Measurements from ENCODE around the gene DAAM1.

The DAAM1 gene

GRCh38 chr14:59292028-59292427 lies 103.6 kb downstream of the DAAM1 start:
- DNase-seq (ENCODE audit: low read depth, low spot score), result no peak

- DNase-seq (ENCODE audit: low read depth, low spot score), result no peak
Measured at GRCh38 chr14:59292921-59293534, 104.6 kb downstream of the DAAM1 start.

GRCh38 chr14:59293935-59294661 lies 105.6 kb downstream of the DAAM1 start:
- DNase-seq (ENCODE audit: low read depth, low spot score), result no peak

GRCh38 chr14:59294662-59294992 lies 106.2 kb downstream of the DAAM1 start:
- no peak for DNase-seq (ENCODE audit: low read depth, low spot score)

- DNase-seq (ENCODE audit: low read depth, low spot score), result no peak
Measured at GRCh38 chr14:59295951-59296350, 107.5 kb downstream of the DAAM1 start.

- DNase-seq (ENCODE audit: low read depth, low spot score), result no peak
Measured at GRCh38 chr14:59296508-59296907, 108.0 kb downstream of the DAAM1 start.

- DNase-seq (ENCODE audit: low read depth, low spot score), result no peak
Measured at GRCh38 chr14:59297071-59297776, 108.8 kb downstream of the DAAM1 start.

GRCh38 chr14:59299731-59300130 lies 111.3 kb downstream of the DAAM1 start:
- DNase-seq (ENCODE audit: low read depth, low spot score), result no peak

- DNase-seq (ENCODE audit: low read depth, low spot score), result no peak
Measured at GRCh38 chr14:59301354-59301753, 112.9 kb downstream of the DAAM1 start.

GRCh38 chr14:59302313-59302712 lies 113.8 kb downstream of the DAAM1 start:
- no peak for DNase-seq (ENCODE audit: low read depth, low spot score)

- DNase-seq (ENCODE audit: low read depth, low spot score), result no peak
Measured at GRCh38 chr14:59303216-59303615, 114.7 kb downstream of the DAAM1 start.

- DNase-seq (ENCODE audit: low read depth, low spot score), result no peak
Measured at GRCh38 chr14:59305231-59305630, 116.8 kb downstream of the DAAM1 start.

GRCh38 chr14:59305836-59306555 lies 117.5 kb downstream of the DAAM1 start:
- no peak for DNase-seq (ENCODE audit: low read depth, low spot score)

- no peak for DNase-seq (ENCODE audit: low read depth, low spot score)
Measured at GRCh38 chr14:59306775-59307174, 118.3 kb downstream of the DAAM1 start.

GRCh38 chr14:59308086-59308485 lies 119.6 kb downstream of the DAAM1 start:
- DNase-seq (ENCODE audit: low read depth, low spot score), result no peak

- no peak for DNase-seq (ENCODE audit: low read depth, low spot score)
Measured at GRCh38 chr14:59308673-59309072, 120.2 kb downstream of the DAAM1 start.

GRCh38 chr14:59309291-59309900 lies 120.9 kb downstream of the DAAM1 start:
- DNase-seq (ENCODE audit: low read depth, low spot score), result no peak

- no peak for DNase-seq (ENCODE audit: low read depth, low spot score)
Measured at GRCh38 chr14:59310633-59311032, 122.2 kb downstream of the DAAM1 start.

- DNase-seq (ENCODE audit: low read depth, low spot score), result no peak
Measured at GRCh38 chr14:59311723-59312122, 123.3 kb downstream of the DAAM1 start.

GRCh38 chr14:59313144-59313651 lies 124.7 kb downstream of the DAAM1 start:
- DNase-seq (ENCODE audit: low read depth, low spot score), result no peak

Measured in activated naive CD8-positive, alpha-beta T cell treated with anti-CD3 and anti-CD28 coated beads, Interleukin-2, amount 50 U/mL, for 16 hours (primary cell).